HCT116 (cell line): Measurements from ENCODE around the gene ADK. TPM values are rescaled to one million over a fixed set of nuclear protein-coding genes. Genes with fewer than 3 reads are reported as not detected.

ENCODE experiments used
- ATAC-seq: fragments of 200-7000 bp; cut with Tn5 transposase; 2 replicates; pipeline ENCODE4 v1.9.1; 2020; ENCODE audit warnings: mild to moderate bottlenecking, moderate library complexity
- BruUV-seq: library from RNA; stranded (reverse); fragments of 400-500 nt; replicated peaks from 2 replicates; lab custom pipeline; 2021; lab: Mats Ljungman, UMichigan
- CTCF ChIA-PET: fragments of 300-600 bp; sonication (Branson Sonifier 250); formaldehyde crosslinking; loops from one replicate; lab custom pipeline; 2021; ENCODE audit warnings: antibody characterized with exemption; lab: Charles Lee
- POLR2A ChIA-PET: fragments of 300-600, 350-600 bp; sonication (Branson Sonifier 250); formaldehyde crosslinking; loops from one replicate; lab custom pipeline; 2021; ENCODE audit warnings: antibody characterized with exemption; lab: Charles Lee
- RAD21 ChIA-PET, 2 experiments: fragments of 300-600 bp; sonication (Branson Sonifier 250); formaldehyde crosslinking; loops; one replicate each; lab custom pipeline; 2023; ENCODE audit warnings: low total read pairs in 2 of 2; ENCODE audit not compliant: uncharacterized antibody in 2 of 2, unreplicated experiment in 2 of 2, low non-redundant PET in 1 of 2; lab: Charles Lee
- DNase-seq: peaks from one replicate; pipeline ENCODE4 v3.0.0-alpha.2; 2010; ENCODE audit warnings: low read depth, low spot score
- H2AFZ ChIP-seq: fragments of 200-600 bp; shearing (Covaris generic), sonication (generic); 2 replicates; pipeline ENCODE4 v1.6.1; 2017; ENCODE audit warnings: low read depth, mixed run types, mixed read lengths, antibody characterized with exemption, low read length; ENCODE audit not compliant: poor library complexity, severe bottlenecking
- H3K27ac ChIP-seq: 2 replicates; pipeline ENCODE4 v1.5.1; 2012; ENCODE audit warnings: low read depth, low read length
- H3K27me3 ChIP-seq: fragments of 200-600 bp; sonication (generic); 2 replicates; pipeline ENCODE4 v1.6.1; 2016; ENCODE audit warnings: mixed run types, low read length, mixed read lengths; ENCODE audit not compliant: insufficient read depth
- H3K36me3 ChIP-seq, 2 experiments: fragments of 200-500 bp in 1 of 2; fragments of 200-600 bp in 1 of 2; sonication (Bioruptor generic) in 1 of 2; sonication (generic) in 1 of 2; 2 replicates each; pipeline versions ENCODE4 v1.5.1 to v1.6.1; 2014 to 2016; ENCODE audit warnings: low read length in 2 of 2, inconsistent platforms in 1 of 2, mixed read lengths in 1 of 2, mixed run types in 1 of 2; ENCODE audit not compliant: insufficient read depth in 2 of 2, control insufficient read depth in 1 of 2
- H3K4me1 ChIP-seq, 2 experiments: fragments of 200-600 bp in 1 of 2; sonication (generic) in 1 of 2; 2 replicates each; pipeline versions ENCODE4 v1.5.1 to v1.6.1; 2012 to 2017; ENCODE audit warnings: low read length in 2 of 2, inconsistent platforms in 1 of 2, mild to moderate bottlenecking in 1 of 2, mixed read lengths in 1 of 2, mixed run types in 1 of 2, moderate library complexity in 1 of 2; ENCODE audit not compliant: insufficient read depth in 2 of 2, control insufficient read depth in 1 of 2
- H3K4me2 ChIP-seq: fragments of 200-600 bp; sonication (generic); 2 replicates; pipeline ENCODE4 v1.6.1; 2017; ENCODE audit warnings: mixed run types, low read length, mixed read lengths
- H3K4me3 ChIP-seq, 2 experiments: fragments of 200-600 bp in 1 of 2; sonication (generic) in 1 of 2; replicated peaks in 1 of 2; 2 replicates each; pipeline ENCODE4 v1.5.1; 2011 to 2016; ENCODE audit warnings: low read length in 2 of 2, control low read depth in 1 of 2, low read depth in 1 of 2, mild to moderate bottlenecking in 1 of 2, mixed read lengths in 1 of 2, mixed run types in 1 of 2
- H3K79me2 ChIP-seq: fragments of 200-600 bp; sonication (generic); 2 replicates; pipeline ENCODE4 v1.6.1; 2017; ENCODE audit warnings: mild to moderate bottlenecking, mixed run types, low read length, moderate library complexity, mixed read lengths; ENCODE audit not compliant: insufficient read depth
- H3K9ac ChIP-seq: fragments of 200-600 bp; sonication (generic); 2 replicates; pipeline ENCODE4 v1.6.1; 2016; ENCODE audit warnings: low read length, mixed read lengths
- H3K9me2 ChIP-seq: fragments of 200-600 bp; sonication (generic), shearing (Covaris generic); 2 replicates; pipeline ENCODE4 v1.6.1; 2017; ENCODE audit warnings: mixed run types, mild to moderate bottlenecking, moderate library complexity; ENCODE audit not compliant: insufficient read depth
- H3K9me3 ChIP-seq, 2 experiments: fragments of 200-500 bp in 1 of 2; fragments of 200-600 bp in 1 of 2; sonication (Bioruptor generic) in 1 of 2; sonication (generic) in 1 of 2; 2 replicates each; pipeline ENCODE4 v1.6.1; 2014 to 2017; ENCODE audit warnings: low read length in 2 of 2, mixed read lengths in 2 of 2, inconsistent platforms in 1 of 2, low read depth in 1 of 2, mild to moderate bottlenecking in 1 of 2, mixed run types in 1 of 2, moderate library complexity in 1 of 2; ENCODE audit not compliant: control insufficient read depth in 1 of 2, insufficient read depth in 1 of 2
- H4K20me1 ChIP-seq: fragments of 200-600 bp; sonication (generic), shearing (Covaris generic); 2 replicates; pipeline ENCODE4 v1.6.1; 2017; ENCODE audit warnings: mixed run types, mild to moderate bottlenecking, moderate library complexity; ENCODE audit not compliant: insufficient read depth
- ATF3 ChIP-seq: IDR thresholded peaks from 2 replicates; pipeline ENCODE4 v1.6.1; 2012
- CEBPB ChIP-seq: IDR thresholded peaks from 2 replicates; pipeline ENCODE4 v1.6.1; 2012; ENCODE audit warnings: low read depth
- FOSL1 ChIP-seq: IDR thresholded peaks from 2 replicates; pipeline ENCODE4 v1.6.1; 2012; ENCODE audit warnings: low read depth
- POLR2A ChIP-seq: IDR thresholded peaks from 2 replicates; pipeline ENCODE4 v1.7.0; 2011; ENCODE audit warnings: borderline replicate concordance; ENCODE audit not compliant: insufficient read depth, insufficient read length; ENCODE audit errors: extremely low read depth
- POLR2AphosphoS5 ChIP-seq: IDR thresholded peaks from 2 replicates; pipeline ENCODE4 v1.6.1; 2011; ENCODE audit warnings: mild to moderate bottlenecking, low read depth, low read length, moderate library complexity
- RAD21 ChIP-seq: IDR thresholded peaks from 2 replicates; pipeline ENCODE4 v1.6.1; 2012; ENCODE audit warnings: low read depth, mild to moderate bottlenecking
- SRF ChIP-seq: IDR thresholded peaks from 2 replicates; pipeline ENCODE4 v1.6.1; 2012; ENCODE audit warnings: low read depth
- TCF7L2 ChIP-seq: IDR thresholded peaks from 2 replicates; pipeline ENCODE4 v1.7.0; 2011; ENCODE audit warnings: borderline replicate concordance, inconsistent platforms; ENCODE audit not compliant: insufficient read depth, insufficient read length; ENCODE audit errors: extremely low read depth
- intact Hi-C: fragments of 100-400 bp; cut with micrococcal nuclease; formaldehyde crosslinking; loops from 2 replicates; pipeline ENCODE4 v1.10.0; 2022
- total RNA-seq: library from RNA; stranded (reverse); gene quantifications from one replicate; pipeline ENCODE4 v1.2.1, GENCODE V29; 2021; ENCODE audit not compliant: unreplicated experiment
- TF ChIP-seq, protein P1 (sequence below): IDR thresholded peaks from 2 replicates; pipeline ENCODE4 v1.6.1; 2012; ENCODE audit warnings: low read depth
- TF ChIP-seq, protein P2 (sequence below): IDR thresholded peaks from 2 replicates; pipeline ENCODE4 v1.6.1; 2011; ENCODE audit warnings: mild to moderate bottlenecking, low read length, moderate library complexity; ENCODE audit not compliant: insufficient replicate concordance; ENCODE audit errors: extremely low read depth
- TF ChIP-seq, protein P3 (sequence below), 3 experiments: fragments of 200-600 bp in 1 of 3; sonication (generic) in 1 of 3; IDR thresholded peaks in 2 of 3; conservative IDR thresholded peaks in 1 of 3; 2 replicates each; pipeline ENCODE4 v1.5.1; 2012 to 2017; ENCODE audit warnings: low read depth in 2 of 3, low read length in 2 of 3, antibody characterized with exemption in 1 of 3, borderline replicate concordance in 1 of 3, control low read depth in 1 of 3, mild to moderate bottlenecking in 1 of 3, mixed read lengths in 1 of 3, mixed run types in 1 of 3, moderate library complexity in 1 of 3; ENCODE audit not compliant: insufficient read depth in 1 of 3

The ADK gene
- total RNA-seq, 1 experiment from 2014 or later, result 55.0 TPM

- TF ChIP-seq, protein P1, sequence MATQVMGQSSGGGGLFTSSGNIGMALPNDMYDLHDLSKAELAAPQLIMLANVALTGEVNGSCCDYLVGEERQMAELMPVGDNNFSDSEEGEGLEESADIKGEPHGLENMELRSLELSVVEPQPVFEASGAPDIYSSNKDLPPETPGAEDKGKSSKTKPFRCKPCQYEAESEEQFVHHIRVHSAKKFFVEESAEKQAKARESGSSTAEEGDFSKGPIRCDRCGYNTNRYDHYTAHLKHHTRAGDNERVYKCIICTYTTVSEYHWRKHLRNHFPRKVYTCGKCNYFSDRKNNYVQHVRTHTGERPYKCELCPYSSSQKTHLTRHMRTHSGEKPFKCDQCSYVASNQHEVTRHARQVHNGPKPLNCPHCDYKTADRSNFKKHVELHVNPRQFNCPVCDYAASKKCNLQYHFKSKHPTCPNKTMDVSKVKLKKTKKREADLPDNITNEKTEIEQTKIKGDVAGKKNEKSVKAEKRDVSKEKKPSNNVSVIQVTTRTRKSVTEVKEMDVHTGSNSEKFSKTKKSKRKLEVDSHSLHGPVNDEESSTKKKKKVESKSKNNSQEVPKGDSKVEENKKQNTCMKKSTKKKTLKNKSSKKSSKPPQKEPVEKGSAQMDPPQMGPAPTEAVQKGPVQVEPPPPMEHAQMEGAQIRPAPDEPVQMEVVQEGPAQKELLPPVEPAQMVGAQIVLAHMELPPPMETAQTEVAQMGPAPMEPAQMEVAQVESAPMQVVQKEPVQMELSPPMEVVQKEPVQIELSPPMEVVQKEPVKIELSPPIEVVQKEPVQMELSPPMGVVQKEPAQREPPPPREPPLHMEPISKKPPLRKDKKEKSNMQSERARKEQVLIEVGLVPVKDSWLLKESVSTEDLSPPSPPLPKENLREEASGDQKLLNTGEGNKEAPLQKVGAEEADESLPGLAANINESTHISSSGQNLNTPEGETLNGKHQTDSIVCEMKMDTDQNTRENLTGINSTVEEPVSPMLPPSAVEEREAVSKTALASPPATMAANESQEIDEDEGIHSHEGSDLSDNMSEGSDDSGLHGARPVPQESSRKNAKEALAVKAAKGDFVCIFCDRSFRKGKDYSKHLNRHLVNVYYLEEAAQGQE, result no peak
- TF ChIP-seq, protein P2, sequence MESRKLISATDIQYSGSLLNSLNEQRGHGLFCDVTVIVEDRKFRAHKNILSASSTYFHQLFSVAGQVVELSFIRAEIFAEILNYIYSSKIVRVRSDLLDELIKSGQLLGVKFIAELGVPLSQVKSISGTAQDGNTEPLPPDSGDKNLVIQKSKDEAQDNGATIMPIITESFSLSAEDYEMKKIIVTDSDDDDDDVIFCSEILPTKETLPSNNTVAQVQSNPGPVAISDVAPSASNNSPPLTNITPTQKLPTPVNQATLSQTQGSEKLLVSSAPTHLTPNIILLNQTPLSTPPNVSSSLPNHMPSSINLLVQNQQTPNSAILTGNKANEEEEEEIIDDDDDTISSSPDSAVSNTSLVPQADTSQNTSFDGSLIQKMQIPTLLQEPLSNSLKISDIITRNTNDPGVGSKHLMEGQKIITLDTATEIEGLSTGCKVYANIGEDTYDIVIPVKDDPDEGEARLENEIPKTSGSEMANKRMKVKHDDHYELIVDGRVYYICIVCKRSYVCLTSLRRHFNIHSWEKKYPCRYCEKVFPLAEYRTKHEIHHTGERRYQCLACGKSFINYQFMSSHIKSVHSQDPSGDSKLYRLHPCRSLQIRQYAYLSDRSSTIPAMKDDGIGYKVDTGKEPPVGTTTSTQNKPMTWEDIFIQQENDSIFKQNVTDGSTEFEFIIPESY, result no peak
- no peak for TF ChIP-seq ATF3
Measured at GRCh38 chr10:74233281-74233680, 82.3 kb downstream of the ADK start (continued).

- ChIA-PET RAD21 (interaction anchor here in 1 of 2 experiments (0.7 kb wide), 1 partner anchor 104 kb away, joined by 4 read pairs; no protein-coding TSS in a partner anchor), CTCF (interaction anchor here (0.6 to 2.5 kb wide), 9 partner anchors 9 to 347 kb away, joined by 3 to 12 read pairs (median 3); no protein-coding TSS in a partner anchor), POLR2A (interaction anchor here (1.6 kb wide), 1 partner anchor 84 kb away, joined by 6 read pairs; the partner anchor contains the start of genes ADK and AP3M1)
- H3K9me2 ChIP-seq, result no peaks in the 10 kb centered on the region
- H2AFZ ChIP-seq, result no peak overlapping the region
- no peaks in the 10 kb centered on the region for H3K36me3 ChIP-seq
- peaks cover 39% of the 10 kb centered on the region for H3K79me2 ChIP-seq
- DNase-seq, result no peak
- BruUV-seq, result no TSS peak
- no peaks in the 10 kb centered on the region for H3K27me3 ChIP-seq
- H3K27ac ChIP-seq, result no peak overlapping the region
- H3K4me3 ChIP-seq, result no peak overlapping the region
- H3K4me1 ChIP-seq, result peaks cover 29 to 40% of the 10 kb centered on the region in 2 experiments
- intact Hi-C loops, result loop anchor here (2.0 to 5.0 kb wide), 3 partner anchors 82 to 347 kb away; partner anchors contain the start of genes ADK and AP3M1
- H4K20me1 ChIP-seq, result no peaks in the 10 kb centered on the region; the same call in 1 of the 2 replicates
- no peak overlapping the region for H3K9ac ChIP-seq
- no peak overlapping the region for H3K4me2 ChIP-seq
- no peak for ATAC-seq
- no peaks in the 10 kb centered on the region for H3K9me3 ChIP-seq
- TF ChIP-seq TCF7L2 (no peak), FOSL1 (no peak), RAD21 (peak; percentile 78), POLR2AphosphoS5 (no peak), CEBPB (peak; percentile 18; the same call in 1 of the 2 replicates), POLR2A (no peak), SRF (no peak)
- TF ChIP-seq, protein P1, result no peak
- TF ChIP-seq, protein P3, sequence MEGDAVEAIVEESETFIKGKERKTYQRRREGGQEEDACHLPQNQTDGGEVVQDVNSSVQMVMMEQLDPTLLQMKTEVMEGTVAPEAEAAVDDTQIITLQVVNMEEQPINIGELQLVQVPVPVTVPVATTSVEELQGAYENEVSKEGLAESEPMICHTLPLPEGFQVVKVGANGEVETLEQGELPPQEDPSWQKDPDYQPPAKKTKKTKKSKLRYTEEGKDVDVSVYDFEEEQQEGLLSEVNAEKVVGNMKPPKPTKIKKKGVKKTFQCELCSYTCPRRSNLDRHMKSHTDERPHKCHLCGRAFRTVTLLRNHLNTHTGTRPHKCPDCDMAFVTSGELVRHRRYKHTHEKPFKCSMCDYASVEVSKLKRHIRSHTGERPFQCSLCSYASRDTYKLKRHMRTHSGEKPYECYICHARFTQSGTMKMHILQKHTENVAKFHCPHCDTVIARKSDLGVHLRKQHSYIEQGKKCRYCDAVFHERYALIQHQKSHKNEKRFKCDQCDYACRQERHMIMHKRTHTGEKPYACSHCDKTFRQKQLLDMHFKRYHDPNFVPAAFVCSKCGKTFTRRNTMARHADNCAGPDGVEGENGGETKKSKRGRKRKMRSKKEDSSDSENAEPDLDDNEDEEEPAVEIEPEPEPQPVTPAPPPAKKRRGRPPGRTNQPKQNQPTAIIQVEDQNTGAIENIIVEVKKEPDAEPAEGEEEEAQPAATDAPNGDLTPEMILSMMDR (IDR thresholded peaks at IDR 0.05 in 2 of 3, conservative IDR thresholded peaks at IDR 0.05 in 1 of 3; ENCODE audit: borderline replicate concordance in 1 of 3, insufficient read depth in 1 of 3, low read depth in 2 of 3, low read length in 2 of 3), result peak; percentile 12 to 69 (median 56); a peak in 4 of 6 replicates
Measured at GRCh38 chr10:74234569-74234968, 83.5 kb downstream of the ADK start.
